ENCODE data around the gene DPH5. TPM values are rescaled to one million over a fixed set of nuclear protein-coding genes. Genes with fewer than 3 reads are reported as not detected.

DPH5 gene
- total RNA-seq, 4 donors from 2014 or later = 14.8 to 26.8 (median 20.5) TPM

Other genes starting within 250 kb of the DPH5 start
- gene EXTL2, start 130.9 kb downstream of the DPH5 start, total RNA-seq = 10 to 100 TPM; 10.6 to 22.1 (median 16.7) TPM
- gene SLC30A7, start 129.7 kb downstream of the DPH5 start, total RNA-seq = 10 to 100 TPM; 11.2 to 19.8 (median 17.1) TPM
- 10 to 100 TPM; 13.9 to 73.6 (median 47.8) TPM for gene S1PR1, start 211.2 kb upstream of the DPH5 start, total RNA-seq